Activated CD4-positive, alpha-beta T cell treated with anti-CD3 and anti-CD28 coated beads, Interleukin-2, amount 10 ng/mL, durations not matched to agents 24 days and 14 days (primary cell): ENCODE data around the gene TBC1D7. TPM values are rescaled to one million over a fixed set of nuclear protein-coding genes. Genes with fewer than 3 reads are reported as not detected.
A peak's percentile ranks its signal among the peaks of the same experiment; 100 is the strongest.
"Not testable (repeated sequence)": the region's sequence is repeated elsewhere in the genome, so short reads cannot be mapped to it uniquely, and the experiment has no call there.

Experiments used
- DNase-seq: peaks from one replicate; pipeline ENCODE4 v3.0.0; 2022
- H3K27ac Mint-ChIP-seq: one replicate; pipeline ENCODE4 v1.8.0; 2022; ENCODE audit warnings: mild to moderate bottlenecking, mixed read lengths
- H3K27me3 Mint-ChIP-seq: one replicate; pipeline ENCODE4 v1.8.0; 2022; ENCODE audit warnings: mixed read lengths
- H3K36me3 Mint-ChIP-seq: one replicate; pipeline ENCODE4 v1.8.0; 2022; ENCODE audit warnings: low read depth, mild to moderate bottlenecking, mixed read lengths
- H3K4me1 Mint-ChIP-seq: one replicate; pipeline ENCODE4 v1.8.0; 2021; ENCODE audit warnings: mixed read lengths
- H3K4me3 Mint-ChIP-seq: one replicate; pipeline ENCODE4 v1.8.0; 2022; ENCODE audit warnings: mild to moderate bottlenecking, moderate library complexity, mixed read lengths
- H3K9me3 Mint-ChIP-seq: one replicate; pipeline ENCODE4 v1.8.0; 2021; ENCODE audit warnings: mixed read lengths
- intact Hi-C: fragments of 100-400 bp; cut with micrococcal nuclease; formaldehyde crosslinking; loops from one replicate; pipeline ENCODE4 v1.15.1; 2023
- total RNA-seq: library from RNA; stranded (reverse); gene quantifications from 2 replicates; pipeline ENCODE4 v1.2.3, GENCODE V29; 2022

TBC1D7 gene
- total RNA-seq, 1 donor from 2014 or later, result 26.8 TPM

- H3K27me3 Mint-ChIP-seq, H3K9me3 Mint-ChIP-seq, H3K4me3 Mint-ChIP-seq, intact Hi-C loops, H3K27ac Mint-ChIP-seq, DNase-seq: not testable (repeated sequence)
- peaks cover 30% of the 10 kb centered on the region for H3K4me1 Mint-ChIP-seq
- peaks cover 20% of the 10 kb centered on the region for H3K36me3 Mint-ChIP-seq
These were observed 2.2 kb downstream of the TBC1D7 start for GRCh38 chr6:13326031-13326586.

GRCh38 chr6:13319891-13320564 is 8.3 kb downstream of the TBC1D7 start:
- H3K9me3 Mint-ChIP-seq, result no peaks in the 10 kb centered on the region
- peaks cover 54% of the 10 kb centered on the region for H3K36me3 Mint-ChIP-seq
- H3K27ac Mint-ChIP-seq, result no peak overlapping the region
- no peaks in the 10 kb centered on the region for H3K4me1 Mint-ChIP-seq
- no peak overlapping the region for H3K4me3 Mint-ChIP-seq
- no peak for DNase-seq
- H3K27me3 Mint-ChIP-seq, result no peaks in the 10 kb centered on the region
- intact Hi-C loops, result no loop called here

- Mint-ChIP-seq H3K9me3 (no peaks in the 10 kb centered on the region), H3K36me3 (peaks cover 53% of the 10 kb centered on the region), H3K27me3 (no peaks in the 10 kb centered on the region), H3K4me3 (no peak overlapping the region), H3K27ac (no peak overlapping the region), H3K4me1 (no peaks in the 10 kb centered on the region)
- intact Hi-C loops, result no loop called here
- no peak for DNase-seq
These were observed 9.5 kb downstream of the TBC1D7 start for GRCh38 chr6:13318821-13319220.

- no peaks in the 10 kb centered on the region for H3K27me3 Mint-ChIP-seq
- peaks cover 60% of the 10 kb centered on the region for H3K36me3 Mint-ChIP-seq
- intact Hi-C loops, result no loop called here
- H3K4me1 Mint-ChIP-seq, result no peaks in the 10 kb centered on the region
- no peak overlapping the region for H3K27ac Mint-ChIP-seq
- no peak for DNase-seq
- no peak overlapping the region for H3K4me3 Mint-ChIP-seq
- no peaks in the 10 kb centered on the region for H3K9me3 Mint-ChIP-seq
These were observed 12.4 kb downstream of the TBC1D7 start for GRCh38 chr6:13315896-13316295.

GRCh38 chr6:13314806-13315205 is 13.5 kb downstream of the TBC1D7 start:
- DNase-seq, result no peak
- Mint-ChIP-seq H3K9me3 (no peaks in the 10 kb centered on the region), H3K27me3 (no peaks in the 10 kb centered on the region), H3K4me3 (no peak overlapping the region), H3K4me1 (no peaks in the 10 kb centered on the region), H3K36me3 (peaks cover 54% of the 10 kb centered on the region), H3K27ac (no peak overlapping the region)
- intact Hi-C loops, result no loop called here

- Mint-ChIP-seq H3K27me3 (no peaks in the 10 kb centered on the region), H3K4me1 (peaks cover 4% of the 10 kb centered on the region), H3K4me3 (no peak overlapping the region), H3K36me3 (peaks cover 57% of the 10 kb centered on the region), H3K27ac (no peak overlapping the region), H3K9me3 (no peaks in the 10 kb centered on the region)
- no peak for DNase-seq
- intact Hi-C loops, result no loop called here
These were observed 17.2 kb downstream of the TBC1D7 start for GRCh38 chr6:13311155-13311554.

- Mint-ChIP-seq H3K36me3 (peaks cover 51% of the 10 kb centered on the region), H3K4me1 (peaks cover 15% of the 10 kb centered on the region), H3K9me3 (no peaks in the 10 kb centered on the region), H3K27ac (no peak overlapping the region), H3K27me3 (no peaks in the 10 kb centered on the region), H3K4me3 (no peak overlapping the region)
- intact Hi-C loops, result no loop called here
- DNase-seq, result no peak
These were observed 20.0 kb downstream of the TBC1D7 start for GRCh38 chr6:13308332-13308731.

GRCh38 chr6:13307508-13307995 is 20.8 kb downstream of the TBC1D7 start:
- Mint-ChIP-seq H3K27ac (no peak overlapping the region), H3K27me3 (no peaks in the 10 kb centered on the region), H3K9me3 (no peaks in the 10 kb centered on the region), H3K4me3 (no peak overlapping the region), H3K4me1 (peaks cover 22% of the 10 kb centered on the region), H3K36me3 (peaks cover 54% of the 10 kb centered on the region)
- intact Hi-C loops, result no loop called here
- DNase-seq, result no peak

GRCh38 chr6:13305791-13306190 is 22.5 kb downstream of the TBC1D7 start:
- Mint-ChIP-seq H3K4me1 (peaks cover 27% of the 10 kb centered on the region), H3K27ac (no peak overlapping the region), H3K9me3 (no peaks in the 10 kb centered on the region), H3K27me3 (no peaks in the 10 kb centered on the region), H3K4me3 (no peak overlapping the region), H3K36me3 (peaks cover 54% of the 10 kb centered on the region)
- intact Hi-C loops, result no loop called here
- no peak for DNase-seq

- Mint-ChIP-seq H3K27me3 (no peaks in the 10 kb centered on the region), H3K4me1 (peaks cover 27% of the 10 kb centered on the region), H3K27ac (no peak overlapping the region), H3K36me3 (peaks cover 57% of the 10 kb centered on the region), H3K9me3 (no peaks in the 10 kb centered on the region), H3K4me3 (no peak overlapping the region)
- no peak for DNase-seq
- intact Hi-C loops, result no loop called here
These were observed 23.0 kb downstream of the TBC1D7 start for GRCh38 chr6:13305288-13305687.

- no peaks in the 10 kb centered on the region for H3K27me3 Mint-ChIP-seq
- H3K4me3 Mint-ChIP-seq, result peak overlapping the region; percentile 2
- no peak for DNase-seq
- H3K36me3 Mint-ChIP-seq, result peaks cover 55% of the 10 kb centered on the region
- peaks cover 27% of the 10 kb centered on the region for H3K4me1 Mint-ChIP-seq
- intact Hi-C loops, result no loop called here
- no peaks in the 10 kb centered on the region for H3K9me3 Mint-ChIP-seq
- H3K27ac Mint-ChIP-seq, result peak overlapping the region; percentile 68
These were observed 23.6 kb downstream of the TBC1D7 start for GRCh38 chr6:13304580-13305260.

- H3K9me3 Mint-ChIP-seq, result no peaks in the 10 kb centered on the region
- intact Hi-C loops, result no loop called here
- H3K4me3 Mint-ChIP-seq, result no peak overlapping the region
- H3K36me3 Mint-ChIP-seq, result peaks cover 52% of the 10 kb centered on the region
- H3K27ac Mint-ChIP-seq, result peak overlapping the region; percentile 68
- no peaks in the 10 kb centered on the region for H3K27me3 Mint-ChIP-seq
- H3K4me1 Mint-ChIP-seq, result peaks cover 26% of the 10 kb centered on the region
- DNase-seq, result no peak
These were observed 24.2 kb downstream of the TBC1D7 start for GRCh38 chr6:13304101-13304500.

- peaks cover 24% of the 10 kb centered on the region for H3K4me1 Mint-ChIP-seq
- intact Hi-C loops, result loop anchor here (2.0 kb wide), 1 partner anchor 51 kb away; no protein-coding TSS in a partner anchor
- H3K27me3 Mint-ChIP-seq, result no peaks in the 10 kb centered on the region
- DNase-seq, result peak; percentile 64
- H3K27ac Mint-ChIP-seq, result peak overlapping the region; percentile 79
- H3K36me3 Mint-ChIP-seq, result peaks cover 48% of the 10 kb centered on the region
- no peaks in the 10 kb centered on the region for H3K9me3 Mint-ChIP-seq
- no peak overlapping the region for H3K4me3 Mint-ChIP-seq
These were observed 24.7 kb downstream of the TBC1D7 start for GRCh38 chr6:13303668-13304017.
